HG03039 (cell line): Measurements from ENCODE around the gene ZNF792.
"Not testable (repeated sequence)": the region's sequence is repeated elsewhere in the genome, so short reads cannot be mapped to it uniquely, and the experiment has no call there.

ENCODE experiments used
- ATAC-seq: cut with Tn5 transposase; IDR thresholded peaks from one replicate; pipeline ENCODE4 v1.9.1; 2021; ENCODE audit warnings: mild to moderate bottlenecking, moderate library complexity; ENCODE audit not compliant: unreplicated experiment

Gene ZNF792

GRCh38 chr19:34926361-34926684 lies 37.7 kb downstream of the ZNF792 start:
- no peak for ATAC-seq

GRCh38 chr19:34925278-34925855 lies 38.7 kb downstream of the ZNF792 start:
- no peak for ATAC-seq

GRCh38 chr19:34920090-34920786 lies 43.8 kb downstream of the ZNF792 start:
- not testable (repeated sequence) for ATAC-seq

- ATAC-seq, result no peak
Measured at GRCh38 chr19:34918190-34918589, 45.8 kb downstream of the ZNF792 start.

- ATAC-seq, result not testable (repeated sequence)
Measured at GRCh38 chr19:34917144-34917543, 46.9 kb downstream of the ZNF792 start.

- ATAC-seq, result no peak
Measured at GRCh38 chr19:34910770-34911169, 53.3 kb downstream of the ZNF792 start.
